Measurements from ENCODE around the gene ABI2. TPM values are rescaled to one million over a fixed set of nuclear protein-coding genes. Genes with fewer than 3 reads are reported as not detected.

ABI2 gene
- 10 to 100 TPM; 19.1 to 61.2 (median 35.9) TPM for total RNA-seq
- 10 to 100 TPM; 10.2 to 42.6 (median 12.6) TPM for polyA plus RNA-seq
- long read RNA-seq, donor 1, full-length matches to known transcripts: 7 of 12 reads
- long read RNA-seq, donor 1, partial matches to known transcripts: 5 of 12 reads
- long read RNA-seq, donor 1, other reads (novel, unspliced or antisense): 0 of 12 reads
- long read RNA-seq, donor 2, full-length matches to known transcripts: 10 of 15 reads
- long read RNA-seq, donor 2, partial matches to known transcripts: 5 of 15 reads
- long read RNA-seq, donor 2, other reads (novel, unspliced or antisense): 0 of 15 reads
- long read RNA-seq, donor 3, full-length matches to known transcripts: 4 of 9 reads
- long read RNA-seq, donor 3, partial matches to known transcripts: 5 of 9 reads
- long read RNA-seq, donor 3, other reads (novel, unspliced or antisense): 0 of 9 reads
- long read RNA-seq, donor 4, full-length matches to known transcripts: 1 of 9 reads
- long read RNA-seq, donor 4, partial matches to known transcripts: 0 of 9 reads
- long read RNA-seq, donor 4, other reads (novel, unspliced or antisense): 8 of 9 reads
- long read RNA-seq, donor 5, full-length matches to known transcripts: 9 of 23 reads
- long read RNA-seq, donor 5, partial matches to known transcripts: 0 of 23 reads
- long read RNA-seq, donor 5, other reads (novel, unspliced or antisense): 14 of 23 reads
- long read RNA-seq, donor 6, full-length matches to known transcripts: 2 of 7 reads
- long read RNA-seq, donor 6, partial matches to known transcripts: 1 of 7 reads
- long read RNA-seq, donor 6, other reads (novel, unspliced or antisense): 4 of 7 reads
- long read RNA-seq, donor 7, partial matches to known transcripts: 0 of 2 reads
- long read RNA-seq, donor 7, other reads (novel, unspliced or antisense): 0 of 2 reads
- long read RNA-seq, donor 8, full-length matches to known transcripts: 7 of 12 reads
- long read RNA-seq, donor 8, partial matches to known transcripts: 5 of 12 reads
- long read RNA-seq, donor 8, other reads (novel, unspliced or antisense): 0 of 12 reads
- long read RNA-seq, donor 9, full-length matches to known transcripts: 6 of 6 reads
- long read RNA-seq, donor 9, partial matches to known transcripts: 0 of 6 reads
- long read RNA-seq, donor 9, other reads (novel, unspliced or antisense): 0 of 6 reads
- long read RNA-seq, donor 10: 0 reads

- no peaks in the 10 kb centered on the region for H3K36me3 ChIP-seq (replicated peaks in 1 of 2)
- H3K27me3 ChIP-seq: no peaks in the 10 kb centered on the region
- no peaks in the 10 kb centered on the region for H3K9me3 ChIP-seq (replicated peaks in 1 of 3)
- peak; percentile 80 to 91 (median 86) for DNase-seq
- WGBS, 4 donors: 0 to 1% (median 0%) methylated on average over 9 to 92 of the region's 98 CpGs
- peak within 1 kb of the TSS; percentile 50 to 88 (median 77) for H3K27ac ChIP-seq
- peaks cover 0 to 28% of the 10 kb centered on the region in 2 donors for H3K4me1 ChIP-seq (replicated peaks in 1 of 2)
- intact Hi-C loops (cut with DNase I): no loop called here
- TF ChIP-seq CTCF (IDR thresholded peaks at IDR 0.05) (peak in 2 of 6 experiments; percentile 5 to 21), POLR2A (IDR thresholded peaks at IDR 0.05) (peak; percentile 23 to 36)
- H3K4me3 ChIP-seq: peak within 1 kb of the TSS; percentile 65 to 97 (median 92)
These were observed at the start of gene ABI2 for GRCh38 chr2:203327901-203328759. ABI2 (plus strand) TSS chr2:203328394; CDS start chr2:203328515, 121 bp downstream.

GRCh38 chr2:203279288-203279687 is 48.9 kb upstream of the ABI2 start:
- TF ChIP-seq POLR2A (IDR thresholded peaks at IDR 0.05): no peak
- TF ChIP-seq CTCF (IDR thresholded peaks at IDR 0.05): no peak
- Histone ChIP-seq H3K4me3 (no peak overlapping the region), H3K4me1 (replicated peaks in 1 of 2) (peaks cover 8 to 11% of the 10 kb centered on the region in 2 donors), H3K36me3 (replicated peaks in 1 of 2) (peaks cover 0 to 50% of the 10 kb centered on the region in 2 donors), H3K27ac (no peak overlapping the region), H3K9me3 (replicated peaks in 1 of 3) (no peaks in the 10 kb centered on the region), H3K27me3 (no peaks in the 10 kb centered on the region)
- intact Hi-C loops (cut with DNase I): loop anchor here in 1 of 2 donors (2.0 kb wide), 1 partner anchor 18 kb away; no protein-coding TSS in a partner anchor
- no peak for DNase-seq

GRCh38 chr2:203280428-203281064 is 47.6 kb upstream of the ABI2 start:
- peak in 1 of 7 donors; percentile 17 for DNase-seq
- Histone ChIP-seq H3K4me3 (no peak overlapping the region), H3K36me3 (replicated peaks in 1 of 2) (peaks cover 0 to 45% of the 10 kb centered on the region in 2 donors), H3K27me3 (no peaks in the 10 kb centered on the region), H3K4me1 (replicated peaks in 1 of 2) (peaks cover 8 to 11% of the 10 kb centered on the region in 2 donors), H3K9me3 (replicated peaks in 1 of 3) (no peaks in the 10 kb centered on the region), H3K27ac (peak overlapping the region in 2 of 5 donors; percentile 15 to 37)
- no peak for TF ChIP-seq POLR2A (IDR thresholded peaks at IDR 0.05)
- TF ChIP-seq CTCF (IDR thresholded peaks at IDR 0.05): no peak
- whole genome bisulfite sequencing, 4 donors: 66 to 84% (median 77%) methylated on average over 5 to 6 of the region's 6 CpGs
- intact Hi-C loops (cut with DNase I): no loop called here
